Peyer's patch (tissue), 4 donors: ENCODE measurements around the gene ZFPM1. TPM values are rescaled to one million over a fixed set of nuclear protein-coding genes. Genes with fewer than 3 reads are reported as not detected.
A peak's percentile ranks its signal among the peaks of the same experiment; 100 is the strongest.

ENCODE experiments used
- DNase-seq, 3 donors: peaks; one replicate each; pipeline ENCODE4 v3.0.0-alpha.2; 2017 to 2019
- H3K27ac ChIP-seq, 4 donors: fragments of 200-600 bp; sonication (generic); one replicate each; pipeline ENCODE4 v1.5.1; 2016 to 2019
- H3K27me3 ChIP-seq, 2 donors: fragments of 200-600 bp; sonication (generic); one replicate each; pipeline ENCODE4 v1.5.1; 2019
- H3K36me3 ChIP-seq, 3 donors: fragments of 200-600 bp; sonication (generic); one replicate each; pipeline ENCODE4 v1.5.1; 2016 to 2019
- H3K4me1 ChIP-seq, 4 donors: fragments of 200-600 bp; sonication (generic); one replicate each; pipeline ENCODE4 v1.5.1; 2016 to 2019
- H3K4me3 ChIP-seq, 4 donors: fragments of 200-600 bp; sonication (generic); 1 replicate in 3 of 4; 2 replicates in 1 of 4; pipeline ENCODE4 v1.5.1; 2016 to 2019; ENCODE audit warnings: mild to moderate bottlenecking in 1 of 4
- H3K9me3 ChIP-seq, 4 donors: fragments of 200-600 bp; sonication (generic); one replicate each; pipeline ENCODE4 v1.5.1; 2016 to 2019; ENCODE audit warnings: mild to moderate bottlenecking in 1 of 4
- CTCF ChIP-seq, 6 experiments: fragments of 450-650 bp in 4 of 6; fragments of 200-600 bp in 2 of 6; sonication (generic) in 1 of 6; IDR thresholded peaks; one replicate each; pipeline ENCODE4 v1.5.1; 2017 to 2019; ENCODE audit warnings: antibody characterized with exemption in 6 of 6, mild to moderate bottlenecking in 3 of 6, moderate library complexity in 1 of 6
- POLR2A ChIP-seq, 2 donors: fragments of 450-650 bp; IDR thresholded peaks; one replicate each; pipeline ENCODE4 v1.5.1; 2017; ENCODE audit warnings: antibody characterized with exemption in 2 of 2, mild to moderate bottlenecking in 2 of 2, moderate library complexity in 2 of 2
- total RNA-seq, 4 donors: library from RNA; depleted of rRNA; stranded (reverse); fragments of >200 nt; gene quantifications; one replicate each; pipeline ENCODE4 v1.1.0, GENCODE V29; 2016

ZFPM1 gene
- total RNA-seq, 4 donors from 2014 or later, result 3.0 to 7.9 (median 4.9) TPM

- H3K36me3 ChIP-seq, result no peaks in the 10 kb centered on the region
- DNase-seq, result no peak
- H3K4me1 ChIP-seq, result peaks cover 0 to 36% (median 7%) of the 10 kb centered on the region in 4 donors
- TF ChIP-seq POLR2A (IDR thresholded peaks at IDR 0.05) (no peak), CTCF (IDR thresholded peaks at IDR 0.05) (no peak)
- H3K9me3 ChIP-seq, result no peaks in the 10 kb centered on the region
- no peak overlapping the region for H3K4me3 ChIP-seq
- H3K27me3 ChIP-seq, result no peaks in the 10 kb centered on the region
- H3K27ac ChIP-seq, result no peak overlapping the region
Observed at GRCh38 chr16:88506723-88507122, 53.6 kb downstream of the ZFPM1 start.

GRCh38 chr16:88507231-88507743 lies 54.2 kb downstream of the ZFPM1 start:
- Histone ChIP-seq H3K27ac (no peak overlapping the region), H3K4me1 (peaks cover 0 to 36% (median 7%) of the 10 kb centered on the region in 4 donors)
- DNase-seq, result no peak

DNA sequence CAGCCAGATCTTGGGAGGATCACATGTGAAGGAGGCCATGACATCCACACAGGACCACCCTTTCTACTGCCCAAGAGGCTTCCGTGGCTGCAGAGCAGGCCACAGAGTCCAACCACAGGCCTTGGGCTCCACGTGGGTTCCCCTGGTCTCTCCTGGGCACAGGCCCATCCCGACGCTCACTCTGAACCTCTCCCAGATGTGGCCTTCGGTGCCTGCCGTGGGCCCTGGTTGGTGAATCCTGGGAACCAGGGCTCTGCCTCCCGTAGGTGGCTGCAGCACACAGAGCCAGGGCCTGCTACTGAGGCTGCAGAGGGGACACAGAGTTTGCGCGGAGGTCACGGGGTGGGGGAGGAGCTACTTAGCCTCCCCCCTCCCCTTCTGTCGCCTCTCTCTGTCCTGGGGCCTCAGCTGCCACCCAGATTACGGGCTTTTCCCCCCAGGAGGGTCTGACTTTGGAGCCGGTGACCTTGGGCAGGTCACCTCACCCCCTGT lies 55.3 kb downstream of the ZFPM1 start:
- no peak for DNase-seq

More at GRCh38 chr16:88507231-88507743, 54.2 kb downstream of the ZFPM1 start:
- Histone ChIP-seq H3K4me3 (no peak overlapping the region), H3K27me3 (no peaks in the 10 kb centered on the region), H3K36me3 (no peaks in the 10 kb centered on the region), H3K9me3 (no peaks in the 10 kb centered on the region)
- TF ChIP-seq CTCF (IDR thresholded peaks at IDR 0.05) (no peak), POLR2A (IDR thresholded peaks at IDR 0.05) (no peak)

DNA sequence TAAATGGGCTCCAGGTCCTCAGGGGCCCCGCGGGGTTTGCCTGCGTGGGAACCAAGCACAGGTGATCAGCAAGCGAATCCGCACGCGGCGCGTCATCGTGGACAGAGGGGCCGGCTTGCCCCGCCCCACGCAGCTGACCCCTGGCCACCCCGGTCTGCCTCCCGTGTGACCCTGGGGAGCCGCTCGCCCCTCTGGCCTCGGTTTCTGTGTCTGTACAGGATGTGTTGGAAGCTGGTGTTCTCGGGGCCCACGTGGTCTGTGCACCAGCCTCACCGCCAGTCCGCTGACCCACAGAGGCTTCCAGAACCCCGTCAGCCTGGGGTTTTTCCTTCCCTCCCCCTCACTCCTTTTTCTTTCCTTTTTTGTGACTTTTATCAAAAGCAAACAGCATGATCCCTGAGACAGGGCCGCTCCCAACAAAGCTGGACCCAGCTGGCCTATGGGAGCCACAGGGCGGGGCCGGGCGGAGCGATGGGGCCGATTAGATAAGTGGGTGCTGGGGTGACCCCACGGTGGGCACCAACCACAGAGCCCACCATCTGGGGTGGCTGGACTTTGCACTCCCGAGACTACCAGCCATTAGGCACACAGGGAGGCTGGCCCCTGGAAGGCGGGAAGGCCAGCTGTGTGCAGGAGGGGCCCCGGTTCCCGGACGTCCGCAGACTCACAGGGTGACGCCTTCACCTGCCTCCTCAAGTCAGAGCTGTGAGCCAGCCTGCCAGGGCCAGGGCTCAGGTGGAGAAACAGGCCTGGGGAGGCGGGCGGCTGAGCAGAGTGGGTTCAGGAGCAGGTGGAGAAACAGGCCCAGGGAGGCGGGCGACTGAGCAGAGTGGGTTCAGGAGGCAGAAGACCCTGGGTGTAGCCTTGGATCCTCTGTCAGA lies 56.0 kb downstream of the ZFPM1 start:
- no peaks in the 10 kb centered on the region for H3K36me3 ChIP-seq
- no peak overlapping the region for H3K4me3 ChIP-seq
- peaks cover 0 to 27% (median 7%) of the 10 kb centered on the region in 4 donors for H3K4me1 ChIP-seq
- peak in 1 of 2 donors; percentile 38 for TF ChIP-seq POLR2A (IDR thresholded peaks at IDR 0.05)
- TF ChIP-seq CTCF (IDR thresholded peaks at IDR 0.05), result no peak
- peak in 2 of 3 donors; percentile 65 to 76 for DNase-seq
- H3K27ac ChIP-seq, result peak overlapping the region in 3 of 4 donors; percentile 33 to 73 (median 49)
- no peaks in the 10 kb centered on the region for H3K27me3 ChIP-seq
- H3K9me3 ChIP-seq, result no peaks in the 10 kb centered on the region

More for the DNA sequence above, 55.3 kb downstream of the ZFPM1 start:
- H3K4me3 ChIP-seq, result no peak overlapping the region
- H3K36me3 ChIP-seq, result no peaks in the 10 kb centered on the region
- no peaks in the 10 kb centered on the region for H3K27me3 ChIP-seq
- H3K27ac ChIP-seq, result peak overlapping the region in 1 of 4 donors; percentile 73
- no peaks in the 10 kb centered on the region for H3K9me3 ChIP-seq
- H3K4me1 ChIP-seq, result peaks cover 0 to 34% (median 7%) of the 10 kb centered on the region in 4 donors
- TF ChIP-seq CTCF (IDR thresholded peaks at IDR 0.05) (no peak), POLR2A (IDR thresholded peaks at IDR 0.05) (no peak)

GRCh38 chr16:88509749-88510069 lies 56.6 kb downstream of the ZFPM1 start:
- Histone ChIP-seq H3K27ac (peak overlapping the region in 3 of 4 donors; percentile 33 to 73 (median 49)), H3K27me3 (no peaks in the 10 kb centered on the region), H3K9me3 (no peaks in the 10 kb centered on the region), H3K4me1 (peaks cover 0 to 21% (median 4%) of the 10 kb centered on the region in 4 donors), H3K4me3 (no peak overlapping the region), H3K36me3 (no peaks in the 10 kb centered on the region)
- DNase-seq, result no peak
- TF ChIP-seq CTCF (IDR thresholded peaks at IDR 0.05) (no peak), POLR2A (IDR thresholded peaks at IDR 0.05) (no peak)
